ENCODE results near the gene MGARP.
"Not testable (repeated sequence)": the region's sequence is repeated elsewhere in the genome, so short reads cannot be mapped to it uniquely, and the experiment has no call there.

- not testable (repeated sequence) for TF ChIP-seq CTCF (IDR thresholded peaks at IDR 0.05; ENCODE audit: low read depth, low read length); POLR2A (IDR thresholded peaks at IDR 0.05; ENCODE audit: extremely low read depth, insufficient read length); MAX (IDR thresholded peaks at IDR 0.05; ENCODE audit: low read depth, low read length)
Observed at GRCh38 chr4:139313414-139313813, 33.4 kb upstream of the MGARP start.
